Cortex of kidney (tissue), 1 donor: Measurements from ENCODE around the gene CDH12.

Experiments
- DNase-seq: peaks from one replicate; lab custom pipeline; 2025; lab: John Stamatoyannopoulos, UW

Gene CDH12

DNA sequence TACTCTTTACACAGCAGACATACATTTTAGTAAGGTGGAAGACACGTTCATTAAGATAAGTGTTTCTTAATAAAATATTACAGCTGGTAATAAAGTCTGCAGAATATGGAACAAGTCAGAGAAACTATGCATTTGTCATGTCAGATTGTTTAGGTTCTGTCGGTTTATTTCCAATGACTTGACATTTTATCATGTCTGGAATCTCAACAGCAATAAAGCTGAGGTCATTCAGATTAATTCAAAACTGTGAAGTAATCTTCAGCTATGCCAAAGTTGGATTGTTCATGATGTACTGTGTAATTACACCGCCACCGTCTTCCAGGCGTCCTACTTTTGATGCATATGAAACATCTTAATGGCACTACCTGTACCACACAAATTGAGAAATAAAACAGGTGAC lies 1032.6 kb downstream of the CDH12 start:
- no peak for DNase-seq

DNA sequence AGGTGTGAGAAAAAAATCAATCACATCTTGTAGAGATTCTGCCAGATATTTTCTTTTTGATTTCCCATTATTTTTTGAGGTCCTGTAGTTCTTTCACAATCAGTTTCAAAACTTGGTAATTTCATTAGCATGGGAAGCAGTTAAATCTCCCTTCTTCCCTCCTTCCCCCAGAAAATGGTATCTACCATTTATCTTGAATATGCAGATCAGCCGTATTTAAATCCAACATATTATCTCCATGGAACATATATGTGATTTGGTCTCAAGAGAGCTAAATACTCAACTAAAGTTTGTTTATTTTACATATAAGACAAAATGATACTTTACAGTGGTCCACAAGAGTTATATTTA lies 1034.8 kb downstream of the CDH12 start:
- no peak for DNase-seq

DNA sequence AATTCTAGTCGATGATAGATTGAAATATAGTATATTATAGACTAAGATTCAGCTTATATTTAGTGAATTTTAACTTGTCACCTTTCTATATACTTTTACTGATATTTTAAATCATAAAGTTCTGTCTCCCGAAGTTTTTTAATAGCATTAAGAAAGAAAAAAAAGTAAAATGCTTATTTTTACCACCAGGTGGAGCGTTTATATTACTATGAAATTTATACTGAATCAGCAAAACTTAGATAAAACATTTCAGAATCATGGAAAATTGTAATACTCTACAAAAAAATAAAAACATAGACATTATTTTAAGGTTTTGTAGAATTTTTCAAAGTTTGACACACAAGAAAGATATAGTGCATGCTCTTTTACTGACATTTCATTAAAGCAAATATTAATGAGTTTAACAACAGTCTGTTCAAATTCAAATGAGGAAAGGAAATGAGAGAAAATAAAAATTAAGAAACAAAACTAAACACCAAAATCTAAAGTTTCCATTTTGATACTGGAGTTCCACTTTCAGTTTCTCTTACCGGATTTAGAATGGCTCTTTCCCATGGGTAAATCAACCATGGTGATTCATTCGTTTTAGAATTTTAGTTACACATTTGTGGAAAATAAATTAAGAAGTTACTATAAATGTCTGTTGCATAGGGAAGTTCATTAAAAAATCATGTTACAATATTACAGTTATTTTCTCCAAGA lies 1035.3 kb downstream of the CDH12 start:
- no peak for DNase-seq

DNA sequence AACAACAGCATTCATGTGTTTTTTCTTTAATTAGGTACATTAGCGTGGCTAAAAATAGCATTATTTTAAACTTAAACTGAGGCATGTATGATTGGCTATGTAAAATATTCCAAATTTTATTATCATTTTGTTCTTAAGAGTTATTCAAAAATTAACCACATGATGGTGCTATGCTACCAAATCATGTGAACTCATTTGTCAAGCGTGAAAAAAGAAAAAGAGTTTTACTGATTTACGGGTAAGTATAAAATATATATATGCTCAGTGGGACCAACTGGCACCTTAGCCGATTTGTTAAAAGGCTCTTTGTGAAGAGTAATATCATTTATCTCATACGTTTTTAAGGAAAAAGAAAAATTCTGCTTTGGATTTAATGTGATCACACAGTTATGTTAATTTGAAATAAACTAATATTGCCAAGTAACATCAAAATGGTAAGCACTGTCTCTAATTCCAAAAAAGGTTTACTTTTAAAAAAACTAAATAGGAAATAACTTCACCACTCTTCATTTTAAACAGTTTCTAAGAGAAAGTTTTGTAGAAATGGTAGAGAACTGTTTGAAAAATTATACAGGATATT lies 1042.3 kb downstream of the CDH12 start:
- DNase-seq = no peak

DNA sequence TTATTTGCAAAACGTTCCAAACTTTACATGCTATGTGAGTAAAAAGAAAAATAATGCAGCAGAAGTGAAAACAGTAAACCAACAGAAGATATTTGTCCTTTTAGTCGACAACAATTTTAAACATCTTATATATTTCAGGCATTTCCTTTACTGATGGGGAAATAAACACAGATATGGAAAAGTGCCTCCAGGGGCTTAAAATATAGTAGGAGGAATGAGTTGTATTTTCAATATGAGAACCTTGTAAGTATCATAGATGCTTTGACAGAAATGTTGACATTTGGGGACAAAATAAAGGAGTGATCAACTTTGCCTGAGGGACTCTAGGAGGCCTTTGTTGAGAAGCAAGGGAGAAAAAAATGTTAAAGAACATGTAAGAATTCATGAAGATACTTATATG lies 1043.5 kb downstream of the CDH12 start:
- DNase-seq = no peak

DNA sequence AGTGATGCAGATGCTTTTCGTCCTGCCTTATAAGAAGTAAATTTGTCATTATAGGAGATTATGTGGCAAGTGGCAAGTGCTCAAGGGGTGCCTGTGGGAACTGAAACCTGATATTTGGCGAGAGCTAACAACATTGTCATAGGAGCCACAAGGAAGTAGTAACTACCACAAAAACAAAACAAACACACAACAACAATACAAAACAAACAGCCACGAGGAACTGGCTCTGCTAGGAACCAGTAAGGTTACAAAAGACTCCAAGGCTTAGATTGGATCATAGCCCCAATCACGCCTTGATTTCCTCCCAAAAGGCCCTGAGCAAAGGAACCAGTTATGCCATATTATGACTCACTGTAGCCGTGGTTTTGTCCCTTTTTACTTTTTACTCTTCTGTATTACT lies 1045.2 kb downstream of the CDH12 start:
- no peak for DNase-seq

DNA sequence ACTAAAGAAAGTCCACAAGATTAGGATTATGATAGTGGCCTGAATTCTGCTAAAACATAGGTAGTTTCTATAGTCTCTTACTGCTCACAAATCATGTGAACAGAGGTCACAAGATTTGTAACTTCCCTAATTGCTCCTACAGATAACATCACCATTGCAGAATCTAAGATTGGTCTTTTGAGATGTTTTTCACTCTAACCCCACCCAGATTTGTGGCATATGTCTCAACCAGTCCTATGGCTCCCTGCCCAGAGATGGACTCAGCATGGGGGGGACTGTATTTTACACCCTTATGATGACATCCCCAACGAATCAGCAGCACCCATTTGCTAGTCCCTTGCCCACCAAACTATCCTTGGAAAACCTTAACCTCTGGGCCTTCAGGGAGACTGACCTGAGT lies 1046.2 kb downstream of the CDH12 start:
- no peak for DNase-seq

DNA sequence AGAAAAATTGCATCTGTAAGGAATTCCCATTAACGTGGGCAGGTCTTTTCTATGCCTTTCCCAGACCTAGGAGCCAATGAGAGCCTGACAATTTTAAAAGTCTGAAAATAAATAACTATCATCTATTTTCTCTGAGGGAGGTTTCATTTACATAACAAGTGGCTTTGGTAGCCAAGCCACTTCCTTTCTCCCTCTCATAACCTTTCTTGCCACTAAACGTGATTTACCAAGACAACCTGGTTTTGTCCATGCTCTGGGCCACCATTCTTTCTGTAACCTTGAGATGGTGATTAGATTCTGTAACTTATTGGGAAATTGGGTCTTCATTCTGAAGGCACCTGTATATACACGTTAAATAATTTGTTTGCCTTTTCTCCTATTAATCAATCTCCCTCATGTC lies 1046.9 kb downstream of the CDH12 start:
- no peak for DNase-seq

DNA sequence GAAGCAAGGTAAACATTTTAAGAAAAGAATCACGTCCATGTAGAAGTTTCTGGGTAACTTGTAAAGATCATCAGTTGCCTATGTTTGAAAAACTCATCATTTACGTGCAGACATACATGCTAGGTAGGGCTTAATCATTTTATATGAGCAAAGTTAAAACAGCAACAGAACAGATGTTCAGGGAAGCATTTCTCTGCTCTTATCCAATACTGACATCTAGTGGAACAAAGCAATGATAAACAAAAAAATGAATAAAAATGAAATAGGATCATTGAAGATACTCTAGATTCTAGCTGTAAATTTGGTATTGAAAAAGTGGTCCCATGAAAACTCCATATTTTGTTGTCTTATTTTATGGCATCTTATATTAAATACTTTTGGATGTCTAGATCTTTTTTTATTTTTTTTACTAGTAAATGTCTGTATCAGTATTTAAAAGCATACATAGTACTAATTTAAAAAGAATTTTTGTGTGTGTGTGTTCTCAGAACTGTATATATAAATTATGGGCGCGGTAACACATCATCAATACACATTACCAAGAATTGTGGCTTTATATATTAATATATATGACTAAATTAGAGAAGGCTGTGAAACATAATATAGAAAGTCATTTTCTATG lies 1050.2 kb downstream of the CDH12 start:
- no peak for DNase-seq

DNA sequence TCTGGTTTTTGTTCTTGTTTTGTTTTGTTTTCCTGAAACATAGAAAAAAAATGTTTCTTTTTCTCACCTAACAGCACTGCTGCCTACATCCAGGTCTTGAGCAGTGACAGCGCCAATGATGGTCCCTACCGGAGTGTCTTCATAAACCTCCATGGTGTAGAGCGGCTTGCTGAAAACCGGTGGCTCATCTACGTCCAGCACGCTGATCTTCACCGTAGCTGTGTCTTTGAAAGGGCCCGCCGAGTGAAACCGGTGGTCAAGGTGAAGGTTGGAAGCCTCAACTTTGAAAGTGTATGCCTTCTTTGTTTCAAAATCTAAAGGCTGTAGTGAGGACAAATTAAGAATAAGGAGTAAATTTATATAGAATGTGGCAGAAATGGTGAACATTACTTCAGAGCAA lies 1051.0 kb downstream of the CDH12 start:
- no peak for DNase-seq

DNA sequence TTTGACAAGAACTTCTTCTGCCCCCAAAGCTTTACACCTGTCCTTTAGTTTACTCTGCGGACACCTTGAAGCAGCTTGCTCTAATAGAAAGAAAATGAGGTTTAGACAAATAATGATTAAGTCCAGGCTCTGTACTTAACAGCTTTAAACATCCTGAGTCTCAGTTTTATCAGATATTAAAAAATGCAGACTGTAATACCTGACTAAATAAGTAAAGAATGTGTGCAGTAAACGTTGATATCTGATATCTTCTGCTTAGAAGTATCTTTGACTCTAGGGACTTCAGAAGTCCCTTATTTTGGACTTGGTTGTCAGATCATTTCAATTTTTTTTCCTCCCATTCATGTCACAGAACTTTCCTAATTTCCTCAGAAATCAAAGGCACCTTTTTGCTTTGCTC lies 1060.4 kb downstream of the CDH12 start:
- no peak for DNase-seq

DNA sequence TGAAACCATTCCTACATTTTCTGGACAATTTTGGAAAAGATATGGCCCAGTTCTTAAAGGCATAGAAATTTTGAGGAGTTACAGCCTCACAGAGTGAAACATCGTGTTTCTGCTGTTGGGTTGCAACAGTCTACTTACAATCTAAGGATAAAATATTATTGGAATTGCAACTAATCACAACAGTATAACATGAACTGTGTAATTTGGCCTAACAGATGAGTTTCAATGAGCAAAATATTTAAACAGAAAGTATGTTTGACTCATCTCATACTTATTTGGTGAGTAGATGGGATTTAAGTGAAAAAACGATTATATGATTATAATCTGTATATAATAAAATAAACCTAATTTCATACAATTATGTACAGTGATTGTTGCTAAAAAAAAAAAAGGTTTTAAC lies 1061.8 kb downstream of the CDH12 start:
- DNase-seq = no peak

DNA sequence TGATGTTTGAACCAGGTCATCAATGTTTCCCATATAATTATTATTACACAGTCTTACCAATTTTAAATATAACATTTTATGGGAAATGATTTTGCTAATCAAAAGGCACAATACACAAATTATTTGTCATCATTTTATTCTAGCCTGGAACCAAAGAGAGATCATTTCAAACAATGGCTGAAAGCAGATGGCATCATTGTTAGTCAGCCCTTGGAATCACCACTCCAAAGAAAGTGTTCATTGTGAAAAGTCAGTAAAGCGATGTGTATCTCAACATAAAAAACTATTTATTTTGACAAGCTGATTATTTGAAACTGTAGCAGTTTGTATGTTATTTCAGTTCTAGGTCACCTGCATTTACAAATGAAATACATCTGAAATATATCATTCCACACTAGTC lies 1068.7 kb downstream of the CDH12 start:
- DNase-seq = no peak

DNA sequence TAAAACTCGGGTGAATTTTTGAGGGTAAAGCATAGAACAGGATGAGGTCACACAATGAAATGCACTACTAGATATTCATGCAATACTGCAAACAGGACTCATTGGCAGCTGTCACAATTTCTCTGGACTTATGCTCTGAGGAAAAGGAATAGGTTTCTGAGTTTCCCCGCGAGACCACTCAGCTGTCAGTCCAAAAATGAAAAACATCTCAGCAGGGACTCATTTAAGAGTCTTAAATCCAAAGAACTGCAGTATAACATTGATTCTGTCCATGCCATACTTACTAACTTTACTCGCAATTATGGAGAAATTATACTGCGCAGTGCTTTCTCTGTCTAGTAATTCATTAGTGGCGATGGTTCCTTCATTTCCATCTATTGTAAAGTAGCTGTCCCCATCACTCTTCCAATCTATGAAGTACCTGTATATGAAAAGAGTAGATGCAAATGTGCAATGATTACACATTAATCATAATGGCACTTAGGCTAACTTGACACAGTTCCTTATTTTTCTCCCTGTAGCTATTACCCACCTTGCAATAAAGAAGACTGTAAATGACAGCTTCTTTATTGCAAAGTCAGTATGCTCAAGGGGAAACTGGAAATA lies 1070.0 kb downstream of the CDH12 start:
- DNase-seq = no peak

DNA sequence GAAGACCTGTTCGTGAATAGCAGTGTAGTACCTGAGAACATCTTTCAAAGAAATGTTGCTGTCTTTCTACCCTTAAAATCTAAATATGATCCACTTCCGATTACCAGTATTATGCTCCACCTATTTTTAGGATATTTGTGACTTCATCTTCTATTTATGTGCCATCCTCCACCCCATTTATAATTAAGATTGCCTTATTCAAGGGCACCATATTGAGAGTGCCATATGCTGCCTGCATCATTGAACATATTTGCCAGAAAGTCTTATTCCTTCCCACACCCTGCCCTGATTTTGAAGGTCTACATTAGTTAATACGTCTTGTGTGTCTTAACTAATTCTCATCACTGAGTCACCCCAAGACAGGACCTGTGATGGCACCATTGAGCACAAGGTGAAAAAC lies 1076.7 kb downstream of the CDH12 start:
- DNase-seq = no peak

DNA sequence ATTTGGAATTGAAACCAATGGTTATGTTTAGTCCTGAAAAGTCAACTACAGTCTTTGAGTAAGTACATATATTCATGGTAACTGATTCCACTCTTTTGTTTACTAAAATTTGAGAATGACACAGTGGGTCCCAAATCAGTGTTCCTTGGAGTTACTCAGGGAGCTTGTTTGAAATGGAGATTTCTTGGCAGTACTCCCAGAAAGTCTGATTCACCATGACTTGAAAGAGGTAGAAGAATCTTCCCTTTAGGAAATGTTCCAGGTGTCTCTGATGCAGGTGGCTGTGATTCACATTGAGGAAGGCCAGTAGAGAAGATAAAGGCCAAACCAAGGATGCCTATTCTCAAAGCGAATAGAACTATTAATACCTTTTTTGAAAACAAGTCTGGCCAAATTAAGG lies 1078.3 kb downstream of the CDH12 start:
- no peak for DNase-seq

DNA sequence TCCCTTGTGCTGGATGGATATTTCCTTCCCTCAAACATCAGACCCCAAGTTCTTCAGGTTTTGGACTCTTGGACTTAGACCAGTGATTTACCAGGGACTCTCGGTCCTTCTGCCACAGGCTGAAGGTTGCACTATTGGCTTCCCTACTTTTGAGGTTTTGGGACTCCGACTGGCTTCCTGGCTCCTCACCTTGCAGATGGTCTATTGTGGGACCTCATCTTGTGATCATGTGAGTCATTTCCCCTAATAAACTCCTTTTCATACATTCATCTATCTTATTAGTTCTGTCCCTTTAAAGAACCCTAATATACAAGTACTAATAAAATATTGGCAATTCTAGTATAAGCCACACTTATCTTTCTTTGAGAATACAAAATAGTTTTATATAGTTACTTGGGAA lies 1078.9 kb downstream of the CDH12 start:
- no peak for DNase-seq

DNA sequence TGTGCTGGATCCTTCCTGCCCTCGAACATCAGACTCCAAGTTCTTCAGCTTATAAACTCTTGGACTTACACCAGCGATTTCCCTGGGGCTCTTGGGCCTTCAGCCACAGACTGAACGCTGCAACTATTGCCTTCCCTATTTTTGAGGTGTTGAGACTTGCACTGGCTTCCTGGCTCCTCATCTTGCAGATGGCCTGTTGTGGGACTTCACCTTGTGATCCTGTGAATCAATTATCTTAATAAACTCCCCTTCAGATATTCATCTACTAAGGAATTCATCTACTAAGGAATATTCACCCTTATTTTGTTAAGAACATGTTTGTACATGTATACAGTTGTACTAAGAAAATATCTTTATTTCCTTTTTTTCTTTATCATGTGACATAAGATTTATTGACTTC lies 1079.7 kb downstream of the CDH12 start:
- no peak for DNase-seq

DNA sequence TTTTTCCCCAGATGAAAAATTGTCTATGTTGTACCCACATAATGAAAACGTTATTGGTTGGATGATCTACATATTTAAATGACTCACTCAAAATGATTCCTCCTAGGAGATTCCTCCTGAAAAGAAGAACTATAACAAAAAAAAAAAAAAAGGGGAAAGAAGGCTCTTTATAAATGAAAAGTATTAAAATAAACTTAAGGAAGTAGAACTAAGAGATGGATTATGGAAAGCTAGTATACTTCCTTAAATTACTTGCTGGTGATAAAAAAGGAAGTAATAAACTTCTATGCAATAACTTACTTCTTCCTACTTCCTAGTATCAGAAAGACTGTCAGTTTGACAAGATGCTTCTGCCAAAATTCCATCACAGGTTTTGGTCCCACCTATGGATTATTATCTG lies 1087.7 kb downstream of the CDH12 start:
- no peak for DNase-seq

DNA sequence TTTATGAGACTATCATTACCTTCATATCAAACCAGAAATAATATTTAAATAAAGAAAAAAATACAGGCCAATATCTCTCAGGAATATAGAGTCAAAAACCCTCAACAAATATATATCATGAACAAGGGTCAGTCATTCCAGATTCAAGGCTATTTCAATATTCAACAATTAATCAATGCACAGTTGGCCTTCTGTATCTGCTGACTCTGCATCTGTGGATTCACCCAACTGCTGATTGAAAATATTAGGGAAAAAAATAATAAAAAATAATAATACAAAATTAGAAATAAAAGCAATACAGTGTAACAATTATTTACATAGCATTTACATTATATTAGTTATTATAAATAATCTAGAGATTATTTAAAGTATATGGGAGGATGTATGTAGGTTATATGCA lies 1114.0 kb downstream of the CDH12 start:
- no peak for DNase-seq

DNA sequence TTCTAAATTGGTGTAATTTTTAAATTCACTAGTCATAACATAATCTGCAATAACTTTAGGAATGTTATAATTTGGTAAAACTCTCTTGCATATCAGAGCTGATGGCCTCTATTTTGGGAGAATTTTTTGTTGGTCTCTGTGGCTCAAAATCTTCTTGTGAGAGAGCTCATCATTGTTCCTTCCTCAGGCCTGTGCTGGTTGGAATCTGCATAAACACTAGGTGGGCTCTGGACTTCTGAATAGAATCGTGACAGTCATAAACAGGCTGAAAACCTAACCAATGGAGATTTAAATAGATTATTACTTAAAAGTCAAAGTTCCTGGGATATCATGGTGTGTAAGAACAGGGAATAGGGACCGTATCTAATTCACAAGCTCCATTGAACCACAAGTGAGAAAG lies 1129.6 kb downstream of the CDH12 start:
- DNase-seq = no peak

DNA sequence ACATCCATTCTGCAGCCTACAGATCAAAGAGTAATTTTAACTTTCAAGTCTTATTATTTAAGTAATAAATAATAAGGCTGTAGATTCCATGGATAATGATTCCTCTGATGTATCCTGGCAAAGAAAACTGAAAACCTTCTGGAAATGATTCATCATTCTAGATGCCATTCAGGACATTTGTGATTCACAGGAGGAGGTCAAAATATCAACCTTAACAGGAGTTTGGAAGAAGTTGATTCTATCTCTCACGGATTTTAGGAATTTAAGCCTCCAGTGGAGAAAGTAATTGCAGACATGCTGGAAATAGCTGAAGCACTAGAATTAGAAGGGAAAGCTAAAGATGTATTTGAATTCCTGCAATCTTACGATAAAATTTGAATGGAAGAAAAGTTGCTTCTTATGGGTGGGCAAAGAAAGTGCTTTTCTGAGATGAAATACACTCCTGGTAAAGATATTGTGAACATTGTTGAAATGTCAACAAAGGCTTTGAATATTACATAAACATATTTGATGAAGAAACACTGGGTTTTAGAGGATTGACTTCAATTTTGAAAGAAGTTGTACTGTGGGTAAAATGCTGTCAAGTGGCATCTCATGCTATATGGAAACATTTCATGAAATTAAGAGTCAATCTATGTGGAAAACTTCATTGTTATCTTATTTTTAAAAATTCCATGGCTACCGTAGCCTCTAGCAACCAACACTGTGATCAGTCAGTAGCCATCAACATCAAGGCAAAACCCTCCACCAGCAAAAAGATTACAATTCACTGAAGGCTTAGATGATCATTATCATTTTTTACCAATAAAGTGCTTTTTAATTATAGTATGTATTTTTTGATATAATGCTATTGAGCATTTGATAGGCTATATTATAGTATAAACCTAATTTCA lies 1141.0 kb downstream of the CDH12 start:
- DNase-seq = no peak

DNA sequence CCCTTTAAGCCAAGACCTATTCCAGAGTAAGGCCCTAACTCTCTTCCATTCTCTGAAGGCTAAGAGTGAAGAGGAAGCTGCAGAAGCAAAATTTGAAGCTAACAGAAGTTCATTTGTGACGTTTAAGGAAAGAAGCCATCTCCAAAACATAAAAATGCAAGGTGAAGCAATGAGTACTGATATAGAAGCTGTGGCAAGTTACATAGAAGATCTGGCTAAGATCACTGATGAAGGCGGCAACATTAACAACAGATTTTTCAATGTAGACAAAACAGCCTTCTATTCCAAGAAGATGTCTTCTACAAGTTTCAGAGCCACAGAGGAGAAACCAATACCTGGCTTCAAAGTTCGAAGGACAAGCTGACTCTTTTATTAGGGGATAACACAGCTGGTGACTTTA lies 1143.4 kb downstream of the CDH12 start:
- DNase-seq = no peak
